ENCODE data around the gene DAGLA. TPM values are rescaled to one million over a fixed set of nuclear protein-coding genes. Genes with fewer than 3 reads are reported as not detected.

The DAGLA gene
- total RNA-seq, 1 experiment from 2014 or later, result 10.9 TPM

DNA sequence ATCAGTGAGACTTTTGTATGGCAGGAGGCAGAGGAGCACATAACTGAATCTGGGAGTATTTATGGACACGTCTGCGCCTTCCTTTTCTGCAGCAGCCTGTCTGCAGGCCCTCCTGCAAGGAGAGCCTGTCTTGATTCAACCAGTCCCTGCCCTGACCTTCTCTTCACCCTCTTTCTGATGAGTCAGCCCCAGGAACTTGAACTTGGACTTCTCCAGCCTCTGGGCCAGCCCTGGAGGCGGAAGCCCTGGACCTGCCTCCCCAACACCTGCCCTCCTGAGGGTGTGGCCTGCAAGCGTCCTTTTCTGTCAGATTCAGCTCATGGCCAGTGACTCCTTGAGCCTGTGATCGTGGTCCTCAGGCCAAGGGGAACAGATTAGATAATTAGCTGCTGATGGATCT, 20.0 kb downstream of the DAGLA start:
- DNase-seq (ENCODE audit: low spot score), result no peak
- H3K4me1 ChIP-seq (ENCODE audit: insufficient read depth, low read length, poor library complexity, severe bottlenecking), result peaks cover 30% of the 10 kb centered on the region
- H3K9me3 ChIP-seq (ENCODE audit: low read depth, low read length, poor library complexity, severe bottlenecking), result no peaks in the 10 kb centered on the region
- TF ChIP-seq, protein P1, sequence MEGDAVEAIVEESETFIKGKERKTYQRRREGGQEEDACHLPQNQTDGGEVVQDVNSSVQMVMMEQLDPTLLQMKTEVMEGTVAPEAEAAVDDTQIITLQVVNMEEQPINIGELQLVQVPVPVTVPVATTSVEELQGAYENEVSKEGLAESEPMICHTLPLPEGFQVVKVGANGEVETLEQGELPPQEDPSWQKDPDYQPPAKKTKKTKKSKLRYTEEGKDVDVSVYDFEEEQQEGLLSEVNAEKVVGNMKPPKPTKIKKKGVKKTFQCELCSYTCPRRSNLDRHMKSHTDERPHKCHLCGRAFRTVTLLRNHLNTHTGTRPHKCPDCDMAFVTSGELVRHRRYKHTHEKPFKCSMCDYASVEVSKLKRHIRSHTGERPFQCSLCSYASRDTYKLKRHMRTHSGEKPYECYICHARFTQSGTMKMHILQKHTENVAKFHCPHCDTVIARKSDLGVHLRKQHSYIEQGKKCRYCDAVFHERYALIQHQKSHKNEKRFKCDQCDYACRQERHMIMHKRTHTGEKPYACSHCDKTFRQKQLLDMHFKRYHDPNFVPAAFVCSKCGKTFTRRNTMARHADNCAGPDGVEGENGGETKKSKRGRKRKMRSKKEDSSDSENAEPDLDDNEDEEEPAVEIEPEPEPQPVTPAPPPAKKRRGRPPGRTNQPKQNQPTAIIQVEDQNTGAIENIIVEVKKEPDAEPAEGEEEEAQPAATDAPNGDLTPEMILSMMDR (conservative IDR thresholded peaks at IDR 0.05; ENCODE audit: low read depth, low read length), result no peak
- no peak for TF ChIP-seq EZH2 (IDR thresholded peaks at IDR 0.05; ENCODE audit: borderline replicate concordance, low read depth, low read length, poor library complexity, severe bottlenecking)
- CTCF ChIA-PET, result no interaction called here
- intact Hi-C loops (cut with micrococcal nuclease; ENCODE audit: unreplicated experiment), result no loop called here
- H3K36me3 ChIP-seq (ENCODE audit: insufficient read depth, low read length, poor library complexity, severe bottlenecking), result no peaks in the 10 kb centered on the region
- POLR2A ChIA-PET (ENCODE audit: low non-redundant PET), result no interaction called here
- H3K27ac ChIP-seq (ENCODE audit: low read depth, low read length, poor library complexity, severe bottlenecking), result no peak overlapping the region
- BruUV-seq (replicated peaks), result no TSS peak
- H3K4me3 ChIP-seq (ENCODE audit: low read depth, low read length, poor library complexity, severe bottlenecking), result no peak overlapping the region
- H3K27me3 ChIP-seq (replicated peaks; ENCODE audit: insufficient read depth, low read depth, low read length, poor library complexity), result no peaks in the 10 kb centered on the region

DNA sequence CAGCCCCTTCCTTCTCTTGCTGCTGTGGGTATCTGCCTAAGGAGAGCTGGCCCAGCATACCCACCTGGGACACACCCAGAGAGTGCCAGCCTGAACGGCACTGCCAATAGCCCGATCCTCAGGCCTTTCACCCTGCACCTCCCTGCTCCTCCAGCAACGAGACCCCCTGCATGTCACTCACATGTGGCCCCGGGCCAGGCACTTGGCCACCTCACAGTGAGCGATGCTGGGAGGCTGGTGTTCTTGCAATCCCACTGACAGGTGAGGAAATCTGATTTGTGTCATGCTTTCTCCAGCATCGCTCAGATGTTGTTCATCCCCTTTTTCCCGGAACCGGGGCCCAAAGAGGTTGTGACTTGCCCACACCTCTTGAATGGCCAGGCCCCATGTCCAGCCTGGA, 20.5 kb downstream of the DAGLA start:
- no TSS peak for BruUV-seq (replicated peaks)
- intact Hi-C loops (cut with micrococcal nuclease; ENCODE audit: unreplicated experiment), result no loop called here
- TF ChIP-seq EZH2 (IDR thresholded peaks at IDR 0.05; ENCODE audit: borderline replicate concordance, low read depth, low read length, poor library complexity, severe bottlenecking), result no peak
- TF ChIP-seq, protein P1 (conservative IDR thresholded peaks at IDR 0.05; ENCODE audit: low read depth, low read length), result no peak
- Histone ChIP-seq H3K9me3 (ENCODE audit: low read depth, low read length, poor library complexity, severe bottlenecking) (no peaks in the 10 kb centered on the region), H3K27ac (ENCODE audit: low read depth, low read length, poor library complexity, severe bottlenecking) (no peak overlapping the region), H3K36me3 (ENCODE audit: insufficient read depth, low read length, poor library complexity, severe bottlenecking) (no peaks in the 10 kb centered on the region), H3K27me3 (replicated peaks; ENCODE audit: insufficient read depth, low read depth, low read length, poor library complexity) (no peaks in the 10 kb centered on the region), H3K4me3 (ENCODE audit: low read depth, low read length, poor library complexity, severe bottlenecking) (no peak overlapping the region), H3K4me1 (ENCODE audit: insufficient read depth, low read length, poor library complexity, severe bottlenecking) (peaks cover 25% of the 10 kb centered on the region)
- ChIA-PET CTCF (no interaction called here), POLR2A (ENCODE audit: low non-redundant PET) (no interaction called here)
- no peak for DNase-seq (ENCODE audit: low spot score)

DNA sequence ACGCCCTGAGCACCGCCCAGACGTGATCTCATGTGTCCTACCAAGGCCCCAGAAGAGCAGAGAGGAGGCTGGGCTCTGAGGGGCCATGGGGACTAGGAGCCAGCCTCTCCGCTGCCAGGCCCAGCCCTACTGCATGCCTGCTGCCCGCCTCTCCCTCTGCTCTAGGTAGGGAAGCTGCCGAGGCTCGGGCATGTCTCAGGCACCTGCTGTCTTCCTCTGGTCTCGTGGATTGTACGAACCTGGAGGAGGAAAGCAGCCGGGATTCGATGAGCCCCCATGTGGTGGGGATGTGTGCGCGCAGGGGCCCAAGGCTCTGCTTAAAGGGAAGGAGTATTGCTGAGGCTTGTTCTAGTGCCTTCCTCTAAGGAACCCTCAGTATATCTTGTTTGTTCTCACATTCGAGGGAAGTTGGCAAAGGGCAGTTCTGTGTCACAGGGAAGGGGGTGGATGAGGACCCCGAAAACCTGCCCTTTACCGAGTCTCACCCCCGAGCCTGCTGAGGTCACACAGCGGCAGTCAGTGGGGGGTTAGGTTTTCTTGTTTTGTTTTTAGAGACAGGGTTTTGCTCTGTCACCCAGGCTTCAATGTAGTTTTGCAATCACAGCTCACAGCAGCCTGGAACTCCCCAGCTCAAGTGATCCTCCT, 21.2 kb downstream of the DAGLA start:
- H3K4me1 ChIP-seq (ENCODE audit: insufficient read depth, low read length, poor library complexity, severe bottlenecking), result peaks cover 19% of the 10 kb centered on the region
- H3K4me3 ChIP-seq (ENCODE audit: low read depth, low read length, poor library complexity, severe bottlenecking), result no peak overlapping the region
- H3K36me3 ChIP-seq (ENCODE audit: insufficient read depth, low read length, poor library complexity, severe bottlenecking), result no peaks in the 10 kb centered on the region
- H3K27me3 ChIP-seq (replicated peaks; ENCODE audit: insufficient read depth, low read depth, low read length, poor library complexity), result no peaks in the 10 kb centered on the region
- ChIA-PET POLR2A (ENCODE audit: low non-redundant PET) (no interaction called here), CTCF (no interaction called here)
- intact Hi-C loops (cut with micrococcal nuclease; ENCODE audit: unreplicated experiment), result no loop called here
- no peaks in the 10 kb centered on the region for H3K9me3 ChIP-seq (ENCODE audit: low read depth, low read length, poor library complexity, severe bottlenecking)
- BruUV-seq (replicated peaks), result no TSS peak
- peak; percentile 76 for DNase-seq (ENCODE audit: low spot score)
- H3K27ac ChIP-seq (ENCODE audit: low read depth, low read length, poor library complexity, severe bottlenecking), result no peak overlapping the region
- TF ChIP-seq EZH2 (IDR thresholded peaks at IDR 0.05; ENCODE audit: borderline replicate concordance, low read depth, low read length, poor library complexity, severe bottlenecking), result no peak
- TF ChIP-seq, protein P1 (conservative IDR thresholded peaks at IDR 0.05; ENCODE audit: low read depth, low read length), result peak; percentile 70
